A549 (cell line): ENCODE results near the gene CPN1. TPM values are rescaled to one million over a fixed set of nuclear protein-coding genes. Genes with fewer than 3 reads are reported as not detected.
"Not testable (repeated sequence)": the region's sequence is repeated elsewhere in the genome, so short reads cannot be mapped to it uniquely, and the experiment has no call there.

ENCODE experiments used
- ATAC-seq, 2 experiments: fragments of 200-7000 bp in 1 of 2; fragments of >200 bp in 1 of 2; cut with Nextera tagmentation in 1 of 2; cut with Tn5 transposase in 1 of 2; 3 replicates each; pipeline versions ENCODE4 v1.8.0 to v1.9.1; 2018 to 2020; ENCODE audit warnings: mild to moderate bottlenecking in 1 of 2, moderate library complexity in 1 of 2
- CTCF ChIA-PET: fragments of 300-600 bp; sonication (Branson Sonifier 250); formaldehyde crosslinking; extraction: SDS; loops from one replicate; lab custom pipeline; 2021; ENCODE audit warnings: antibody characterized with exemption, inconsistent platforms; lab: Yijun Ruan, JAX
- POLR2A ChIA-PET: fragments of 350-600 bp; formaldehyde crosslinking; extraction: SDS; loops from one replicate; lab custom pipeline; 2021; ENCODE audit warnings: antibody characterized with exemption, inconsistent platforms; lab: Yijun Ruan, JAX
- DNase-seq, 2 experiments: peaks; one replicate each; pipeline versions ENCODE4 v3.0.0 to v3.0.0-alpha.2; 2011 to 2016; ENCODE audit warnings: low read depth in 1 of 2, low spot score in 1 of 2
- FAIRE-seq: peaks from 2 replicates; lab custom pipeline; 2011; peaks lifted over from hg19 to GRCh38; lab: Jason Lieb, UNC
- H3K27ac ChIP-seq, 2 experiments: fragments of >200 bp; sonication (Bioruptor Twin); formaldehyde crosslinking; 3 replicates each; pipeline ENCODE4 v1.5.1; 2016 to 2017
- H3K4me1 ChIP-seq: fragments of >200 bp; sonication (Bioruptor Twin); formaldehyde crosslinking; 3 replicates; pipeline ENCODE4 v1.6.1; 2016
- H3K4me2 ChIP-seq: fragments of >200 bp; sonication (Bioruptor Twin); formaldehyde crosslinking; 3 replicates; pipeline ENCODE4 v1.6.1; 2016
- H3K4me3 ChIP-seq: fragments of >200 bp; sonication (Bioruptor Twin); formaldehyde crosslinking; 3 replicates; pipeline ENCODE4 v1.5.1; 2016
- H3K9me3 ChIP-seq: fragments of >200 bp; sonication (Bioruptor Twin); formaldehyde crosslinking; 3 replicates; pipeline ENCODE4 v1.6.1; 2016
- BCL3 ChIP-seq: fragments of >200 bp; sonication (Bioruptor Twin); formaldehyde crosslinking; IDR thresholded peaks from 3 replicates; pipeline ENCODE4 v1.6.1; 2016
- CBX8 ChIP-seq: fragments of 200-600 bp; sonication (generic); IDR thresholded peaks from 2 replicates; pipeline ENCODE4 v1.6.1; 2016
- EHF ChIP-seq: fragments of 250-450 bp; sonication (Bioruptor Pico); IDR thresholded peaks from 2 replicates; pipeline ENCODE4 v1.5.0; 2020; ENCODE audit warnings: mild to moderate bottlenecking
- EHMT2 ChIP-seq: fragments of 200-600 bp; sonication (generic); IDR thresholded peaks from 2 replicates; pipeline ENCODE4 v1.6.1; 2016; ENCODE audit warnings: antibody characterized with exemption, low read depth, mild to moderate bottlenecking, moderate library complexity
- EP300 ChIP-seq, 2 experiments: fragments of >200 bp; sonication (Bioruptor Twin); formaldehyde crosslinking; IDR thresholded peaks; 2 replicates in 1 of 2; 3 replicates in 1 of 2; pipeline ENCODE4 v1.6.1; 2016 to 2017
- FOXS1 ChIP-seq: fragments of 250-450 bp; sonication (Bioruptor Pico); IDR thresholded peaks from 2 replicates; pipeline ENCODE4 v1.5.0; 2020; ENCODE audit warnings: mild to moderate bottlenecking, moderate library complexity
- HDAC2 ChIP-seq: fragments of 200-600 bp; sonication (generic); IDR thresholded peaks from 2 replicates; pipeline ENCODE4 v1.6.1; 2016
- MAFK ChIP-seq: fragments of 450-650 bp; IDR thresholded peaks from 2 replicates; pipeline ENCODE4 v1.6.1; 2014; ENCODE audit not compliant: partially characterized antibody
- MAZ ChIP-seq: fragments of 150-350 bp; IDR thresholded peaks from 2 replicates; pipeline ENCODE4 v1.6.1; 2014; ENCODE audit warnings: antibody characterized with exemption, low read depth, low read length, borderline replicate concordance
- NPAS2 ChIP-seq: fragments of 250-450 bp; sonication (Bioruptor Pico); IDR thresholded peaks from 2 replicates; pipeline ENCODE4 v1.8.0; 2022; ENCODE audit warnings: mild to moderate bottlenecking, moderate library complexity, borderline replicate concordance
- PBX3 ChIP-seq: IDR thresholded peaks from 2 replicates; pipeline ENCODE4 v1.6.1; 2012
- PHF8 ChIP-seq: fragments of 200-600 bp; sonication (generic); IDR thresholded peaks from 2 replicates; pipeline ENCODE4 v1.6.1; 2016; ENCODE audit warnings: low read depth, mild to moderate bottlenecking, antibody characterized with exemption, moderate library complexity, borderline replicate concordance
- POLR2AphosphoS2 ChIP-seq: conservative IDR thresholded peaks from 2 replicates; pipeline ENCODE4 v1.6.1; 2012; ENCODE audit warnings: low read length, improper control_type of control experiment, inconsistent platforms
- RCOR1 ChIP-seq: fragments of 150-350 bp; IDR thresholded peaks from 2 replicates; pipeline ENCODE4 v1.6.1; 2014; ENCODE audit warnings: antibody characterized with exemption, low read length, low read depth
- RFX5 ChIP-seq: fragments of 450-650 bp; IDR thresholded peaks from 2 replicates; pipeline ENCODE4 v1.7.1; 2014; ENCODE audit warnings: antibody characterized with exemption, mild to moderate bottlenecking, moderate library complexity
- RNF2 ChIP-seq: fragments of 200-600 bp; sonication (generic); IDR thresholded peaks from 2 replicates; pipeline ENCODE4 v1.6.1; 2016; ENCODE audit warnings: low read depth, mild to moderate bottlenecking, antibody characterized with exemption, moderate library complexity, borderline replicate concordance
- TFCP2L1 ChIP-seq: fragments of 250-450 bp; sonication (Bioruptor Pico); IDR thresholded peaks from 2 replicates; pipeline ENCODE4 v1.5.0; 2021; ENCODE audit warnings: mild to moderate bottlenecking
- TP53 ChIP-seq: fragments of 250-450 bp; sonication (Bioruptor Pico); IDR thresholded peaks from 2 replicates; pipeline ENCODE4 v1.5.0; 2021; ENCODE audit warnings: mild to moderate bottlenecking, moderate library complexity
- ZFP36 ChIP-seq: fragments of 450-650 bp; IDR thresholded peaks from 2 replicates; pipeline ENCODE4 v1.6.1; 2014; ENCODE audit warnings: borderline replicate concordance; ENCODE audit not compliant: partially characterized antibody
- WGBS: methylation state at CpG from one replicate; pipeline ENCODE4 v1.1.6; 2017; ENCODE audit errors: missing lambda C conversion rate; 5-methylcytosine and 5-hydroxymethylcytosine counted together
- polyA plus RNA-seq, 4 experiments: library from polyadenylated mRNA; depleted of rRNA in 3 of 4; stranded (reverse); fragments of >200 nt; fragmentation: RNase III in 1 of 4; extraction: RNeasy Plus Mini Kit Qiagen cat#74134 plus additional on column Dnase treatment in 1 of 4; gene quantifications; 2 replicates in 3 of 4; 3 replicates in 1 of 4; pipeline ENCODE4 v1.2.3, GENCODE V29; 2011 to 2017
- TF ChIP-seq, protein P1 (sequence below): IDR thresholded peaks from 2 replicates; pipeline ENCODE4 v1.6.1; 2012
- TF ChIP-seq, protein P2 (sequence below): IDR thresholded peaks from 2 replicates; pipeline ENCODE4 v1.6.1; 2012; ENCODE audit warnings: low read depth, borderline replicate concordance

The CPN1 gene
- polyA plus RNA-seq, 2 of the 4 experiments (the other 2 are of a cell fraction), result 0.52 to 3.2 TPM

- TF ChIP-seq MAZ, result no peak
- TF ChIP-seq TP53, result no peak
- TF ChIP-seq TFCP2L1 (CRISPR knock-in tag), result no peak
- no peak for TF ChIP-seq EHF
- TF ChIP-seq MAFK, result no peak
- TF ChIP-seq CBX8, result no peak
- TF ChIP-seq PHF8, result no peak
- no peak for TF ChIP-seq POLR2AphosphoS2
- TF ChIP-seq, protein P1, sequence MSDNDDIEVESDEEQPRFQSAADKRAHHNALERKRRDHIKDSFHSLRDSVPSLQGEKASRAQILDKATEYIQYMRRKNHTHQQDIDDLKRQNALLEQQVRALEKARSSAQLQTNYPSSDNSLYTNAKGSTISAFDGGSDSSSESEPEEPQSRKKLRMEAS, result no peak
- TF ChIP-seq, protein P2, sequence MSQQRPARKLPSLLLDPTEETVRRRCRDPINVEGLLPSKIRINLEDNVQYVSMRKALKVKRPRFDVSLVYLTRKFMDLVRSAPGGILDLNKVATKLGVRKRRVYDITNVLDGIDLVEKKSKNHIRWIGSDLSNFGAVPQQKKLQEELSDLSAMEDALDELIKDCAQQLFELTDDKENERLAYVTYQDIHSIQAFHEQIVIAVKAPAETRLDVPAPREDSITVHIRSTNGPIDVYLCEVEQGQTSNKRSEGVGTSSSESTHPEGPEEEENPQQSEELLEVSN, result no peak
- TF ChIP-seq EP300 (IDR thresholded peaks at IDR 0.05), result no peak
- TF ChIP-seq BCL3, result no peak
- no peak for TF ChIP-seq ZFP36
- no peak for TF ChIP-seq RFX5
- no peak for TF ChIP-seq RCOR1
- no peak overlapping the region for H3K4me3 ChIP-seq
- H3K9me3 ChIP-seq, result no peaks in the 10 kb centered on the region
- peaks cover 13% of the 10 kb centered on the region; the same call in 2 of the 3 replicates for H3K4me1 ChIP-seq
- 17% methylated on average over 2 of the region's 2 CpGs for WGBS
- FAIRE-seq (no peak), DNase-seq (peak in 1 of 2 experiments; percentile 36), ATAC-seq (peak; percentile 50 to 79; a peak in 3 of 6 replicates)
- ChIA-PET POLR2A (no interaction called here), CTCF (interaction anchor here (1.0 kb wide), 1 partner anchor 9 kb away, joined by 3 read pairs; no protein-coding TSS in a partner anchor)
- H3K4me2 ChIP-seq, result peak overlapping the region; percentile 3; the same call in 1 of the 3 replicates
- H3K27ac ChIP-seq, result no peak overlapping the region
Observed at GRCh38 chr10:100085596-100085995, 3.9 kb upstream of the CPN1 start.

GRCh38 chr10:100083623-100084022 lies 2.0 kb upstream of the CPN1 start:
- no peaks in the 10 kb centered on the region for H3K9me3 ChIP-seq
- no peak for DNase-seq
- ChIA-PET CTCF (no interaction called here), POLR2A (no interaction called here)
- no peak for FAIRE-seq
- WGBS, result 86% methylated on average over 1 of the region's 1 CpG
- no peak overlapping the region for H3K27ac ChIP-seq
- ATAC-seq, result no peak
- H3K4me3 ChIP-seq, result no peak overlapping the region
- no peak for TF ChIP-seq RNF2
- peak; percentile 61 for TF ChIP-seq MAFK
- no peak overlapping the region for H3K4me2 ChIP-seq
- H3K4me1 ChIP-seq, result peaks cover 13% of the 10 kb centered on the region; the same call in 2 of the 3 replicates

DNA sequence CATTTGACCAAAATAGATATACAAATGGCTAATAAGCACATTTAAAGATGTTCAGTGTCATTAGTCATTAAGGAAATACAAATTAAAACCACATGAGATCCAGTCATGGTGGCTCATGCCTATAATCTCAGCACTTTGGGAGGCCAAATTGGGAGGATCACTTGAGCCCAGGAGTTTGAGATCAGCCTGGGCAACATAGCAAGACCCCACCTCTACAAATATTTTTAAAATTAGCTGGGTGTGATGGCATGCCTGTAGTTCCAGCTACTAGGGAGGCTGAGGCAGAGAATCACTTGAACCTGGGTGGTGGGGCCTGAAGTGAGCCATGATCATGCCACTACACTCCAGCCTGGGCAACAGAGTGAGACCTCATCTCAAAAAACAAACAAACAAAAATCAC lies 607 bp upstream of the CPN1 start:
- FAIRE-seq, H3K4me3 ChIP-seq, POLR2A ChIA-PET, H3K27ac ChIP-seq, DNase-seq, H3K4me2 ChIP-seq, H3K9me3 ChIP-seq, ATAC-seq: not testable (repeated sequence)
- H3K4me1 ChIP-seq, result peaks cover 13% of the 10 kb centered on the region; the same call in 2 of the 3 replicates
- CTCF ChIA-PET, result interaction anchor here (0.6 kb wide), 1 partner anchor 73 kb away, joined by 4 read pairs; no protein-coding TSS in a partner anchor

GRCh38 chr10:100076750-100077149 lies 4.9 kb downstream of the CPN1 start:
- 48% methylated on average over 2 of the region's 2 CpGs for whole genome bisulfite sequencing
- no peak for ATAC-seq

More at GRCh38 chr10:100076750-100077149, 4.9 kb downstream of the CPN1 start:
- Histone ChIP-seq H3K27ac (no peak overlapping the region), H3K9me3 (no peaks in the 10 kb centered on the region), H3K4me3 (no peak overlapping the region), H3K4me1 (peaks cover 2% of the 10 kb centered on the region; the same call in 1 of the 3 replicates)
- POLR2A ChIA-PET, result no interaction called here
- DNase-seq, result no peak
- CTCF ChIA-PET, result interaction anchor here (1.0 to 2.1 kb wide), 2 partner anchors 9 to 30 kb away, joined by 3 to 10 read pairs; no protein-coding TSS in a partner anchor
- TF ChIP-seq FOXS1 (no peak), MAZ (no peak), EHF (no peak), HDAC2 (no peak), EHMT2 (no peak), PBX3 (no peak), RCOR1 (no peak), NPAS2 (CRISPR knock-in tag) (no peak), RFX5 (no peak)
- TF ChIP-seq, protein P2, result no peak
- TF ChIP-seq, all 56 proteins: peak for 0
- H3K4me2 ChIP-seq, result no peak overlapping the region
- FAIRE-seq, result no peak
